Activated CD8-positive, alpha-beta memory T cell treated with anti-CD3 and anti-CD28 coated beads for 1 hour (primary cell): ENCODE results near the gene NKAIN2.

Experiments used
- DNase-seq, 2 donors: peaks; one replicate each; pipeline ENCODE4 v3.0.0-alpha.2; 2020; ENCODE audit warnings: low read depth in 1 of 2; ENCODE audit errors: extremely low read depth in 1 of 2

Gene NKAIN2

GRCh38 chr6:123803504-123804013 lies at the start of gene NKAIN2:
NKAIN2 (plus strand) TSS chr6:123803865.
- DNase-seq, result no peak

DNA sequence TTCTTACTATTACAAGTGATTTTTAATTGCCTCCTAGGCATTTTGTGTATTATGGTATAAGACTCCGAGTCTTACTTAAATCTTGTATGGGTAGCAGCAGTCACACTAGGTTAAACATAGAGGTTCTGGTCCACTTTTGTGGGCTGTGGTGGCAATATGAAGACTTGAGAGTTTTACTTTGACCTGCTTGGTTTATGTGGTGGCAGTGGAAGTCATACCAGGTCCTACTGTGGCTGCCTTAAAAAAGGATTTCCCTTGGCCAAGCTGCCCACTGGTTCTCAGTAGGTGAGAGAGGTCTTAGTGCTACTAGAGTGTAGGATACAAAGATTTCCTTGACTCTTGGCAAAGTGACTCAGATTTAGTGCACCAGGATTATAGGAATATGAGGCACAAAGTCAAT lies 44.2 kb upstream of the NKAIN2 start:
- DNase-seq, result no peak

- DNase-seq, result no peak
Measured at GRCh38 chr6:123763904-123764303, 39.8 kb upstream of the NKAIN2 start.

- DNase-seq, result no peak
Measured at GRCh38 chr6:123764722-123765121, 38.9 kb upstream of the NKAIN2 start.

DNA sequence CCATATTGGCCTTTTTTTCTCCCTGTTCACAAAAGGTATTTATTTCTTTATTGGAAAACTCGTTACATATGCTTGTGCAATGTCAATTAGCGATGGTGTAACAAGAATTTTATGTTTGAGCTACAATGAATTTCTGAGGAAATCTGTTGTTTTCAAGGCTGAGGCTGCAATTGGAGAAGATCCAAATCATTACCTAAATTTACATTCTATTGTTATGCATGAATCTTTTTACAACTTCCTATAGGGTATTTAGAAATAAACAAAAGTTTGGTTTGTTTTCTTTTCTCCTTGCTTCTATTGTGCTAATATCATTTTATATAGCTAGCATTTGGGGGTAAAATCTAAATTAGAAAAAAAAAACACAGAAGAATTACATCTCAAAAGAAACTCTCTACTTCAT lies 34.7 kb upstream of the NKAIN2 start:
- no peak for DNase-seq

DNA sequence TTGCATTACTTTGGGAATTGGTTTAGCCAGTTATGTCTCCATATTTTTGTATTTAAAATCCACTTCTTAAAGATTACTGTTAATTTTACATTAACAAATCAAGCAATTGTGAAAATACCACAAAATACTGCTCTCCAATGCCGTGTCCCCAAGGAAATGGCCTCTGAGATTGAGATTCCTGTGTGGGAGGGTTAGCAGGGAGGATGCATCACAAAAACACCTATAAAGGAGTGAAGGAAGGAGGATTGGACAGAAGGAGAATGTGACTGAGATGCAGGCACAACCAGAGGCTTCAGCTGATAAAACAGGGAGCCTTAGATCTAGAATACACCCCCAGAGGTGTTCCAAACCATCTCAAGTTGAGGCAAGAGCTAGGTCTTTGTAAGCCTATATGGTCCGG lies 34.2 kb upstream of the NKAIN2 start:
- no peak for DNase-seq

GRCh38 chr6:123770247-123770949 lies 33.3 kb upstream of the NKAIN2 start:
- DNase-seq, result no peak

DNA sequence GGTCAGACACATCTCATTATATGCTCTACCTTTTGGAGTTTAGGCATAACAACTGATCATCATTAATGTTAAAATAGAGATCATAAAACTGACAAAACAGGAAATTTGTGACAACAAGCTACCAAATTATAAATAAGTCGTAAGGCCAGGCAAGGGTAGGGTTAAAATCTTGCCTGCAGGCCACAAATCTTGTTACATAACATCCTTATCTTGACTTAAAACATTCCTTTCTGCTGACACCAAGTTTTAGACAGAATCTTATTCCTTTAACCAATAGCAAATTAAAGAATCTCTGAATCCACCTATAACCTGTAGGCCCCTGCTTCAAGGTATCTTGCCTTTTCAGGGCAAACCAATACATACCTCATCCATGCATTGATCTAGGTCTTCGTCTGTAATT lies 32.5 kb upstream of the NKAIN2 start:
- DNase-seq, result no peak

DNA sequence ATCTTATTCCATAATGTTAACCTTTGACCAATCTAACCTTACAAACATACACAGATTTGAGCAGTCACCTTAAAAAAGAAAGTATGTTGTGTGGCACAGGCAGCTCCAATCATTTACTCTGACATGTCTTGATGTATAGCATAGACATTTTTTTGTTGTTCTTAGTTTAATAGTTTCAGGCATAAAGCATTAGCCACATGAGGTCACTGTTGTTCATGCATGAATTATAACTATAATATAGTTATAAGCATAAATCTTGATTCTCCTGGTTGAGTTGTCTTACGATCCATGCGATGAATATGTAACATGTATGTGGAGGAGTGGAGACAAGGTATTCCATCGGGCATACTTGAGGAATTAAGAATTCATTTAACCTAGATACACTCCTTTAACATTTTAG lies 26.1 kb upstream of the NKAIN2 start:
- DNase-seq, result no peak

DNA sequence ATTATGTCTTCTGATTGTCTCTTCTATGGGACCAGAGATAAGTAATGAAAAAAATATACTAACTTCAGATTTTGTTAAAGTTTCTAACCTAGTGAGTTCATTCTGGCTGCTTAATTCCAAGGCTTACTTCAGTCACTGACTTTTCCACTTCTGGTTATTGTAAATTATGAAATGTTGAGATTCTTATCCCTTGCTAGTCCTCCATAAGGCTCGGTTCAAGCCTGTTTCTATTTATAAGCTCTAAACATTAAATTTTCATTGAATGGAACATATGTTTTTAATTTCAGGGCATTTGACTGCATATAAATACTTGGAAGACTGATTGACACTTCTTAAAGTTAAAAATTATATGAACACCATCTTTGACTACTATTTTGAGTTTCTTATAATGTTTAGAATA lies 23.6 kb upstream of the NKAIN2 start:
- no peak for DNase-seq

DNA sequence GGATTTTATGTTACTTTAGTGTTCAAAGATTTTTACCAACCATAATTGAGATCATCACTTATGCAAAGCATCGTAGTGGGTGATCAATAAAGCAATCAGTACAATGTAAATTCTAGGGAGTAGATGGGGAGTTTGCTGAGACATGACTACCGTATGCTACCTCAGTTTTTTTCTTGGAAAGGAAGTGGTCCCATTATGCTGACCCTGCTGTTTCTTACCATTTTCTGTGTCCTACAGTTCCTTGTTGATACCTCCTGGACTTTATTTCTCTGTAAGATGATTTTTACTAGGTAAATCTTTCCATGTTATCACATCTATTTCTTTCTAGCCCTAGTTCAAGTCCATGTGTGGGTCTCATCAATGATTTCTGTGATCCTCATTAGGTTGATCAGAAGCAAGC lies 19.3 kb upstream of the NKAIN2 start:
- no peak for DNase-seq

GRCh38 chr6:123785039-123785438 lies 18.6 kb upstream of the NKAIN2 start:
- no peak for DNase-seq

GRCh38 chr6:123788319-123788718 lies 15.3 kb upstream of the NKAIN2 start:
- no peak for DNase-seq

DNA sequence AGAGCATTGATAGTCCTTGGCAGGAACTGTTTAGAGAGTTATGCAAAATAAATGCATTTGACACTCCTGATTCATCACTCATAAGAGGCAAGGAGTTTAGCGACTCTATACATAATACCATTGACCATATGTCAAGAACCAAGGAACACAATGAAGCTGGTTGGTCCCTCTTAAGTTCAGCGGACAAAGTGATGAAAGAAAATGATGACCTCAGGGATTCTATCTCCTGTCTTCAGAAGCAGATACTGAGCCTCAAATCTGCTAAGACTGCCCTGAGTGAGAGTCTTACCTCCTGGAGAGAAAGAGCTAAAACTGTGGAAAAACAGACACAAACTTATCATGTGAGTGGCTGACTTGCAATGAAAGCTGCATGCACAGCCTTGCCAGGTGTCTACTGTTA lies 9.5 kb upstream of the NKAIN2 start:
- DNase-seq, result no peak

DNA sequence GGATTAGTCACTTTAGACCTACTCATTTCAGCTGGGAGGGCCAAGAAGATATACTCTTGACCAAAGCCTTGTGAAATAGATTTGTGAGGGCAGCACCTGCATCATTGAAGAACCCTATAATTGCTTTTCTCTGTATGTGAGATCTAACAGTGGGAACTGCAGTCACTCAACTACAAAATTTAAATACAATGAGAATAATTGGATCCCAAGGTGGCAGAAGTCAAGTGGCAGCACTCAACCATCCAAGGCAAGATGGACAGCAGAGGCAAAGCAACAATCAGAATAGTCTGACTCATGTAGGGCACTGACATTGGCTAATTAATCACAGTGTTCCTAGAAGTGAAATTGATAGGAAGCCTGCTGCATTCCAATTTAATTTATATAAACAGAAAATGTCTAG lies 8.9 kb upstream of the NKAIN2 start:
- no peak for DNase-seq

DNA sequence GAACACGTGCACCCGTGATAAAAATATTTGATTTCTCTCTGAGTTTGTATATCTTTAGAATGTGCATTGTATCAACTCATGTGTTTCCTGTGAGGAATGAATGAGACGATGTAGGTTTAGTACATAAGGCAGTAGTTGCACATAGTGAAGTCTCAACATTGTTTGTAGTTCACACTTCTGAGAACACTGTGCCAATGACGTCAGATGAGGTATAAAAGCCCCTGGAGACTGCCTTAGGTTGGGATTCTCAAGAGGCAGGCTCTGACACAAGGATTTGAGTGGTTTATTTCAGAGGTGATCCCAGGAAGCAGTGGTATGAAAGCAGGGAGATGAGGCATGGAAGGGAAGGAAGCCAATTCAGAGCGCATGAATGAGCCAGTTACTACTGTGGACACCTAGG lies 2.6 kb upstream of the NKAIN2 start:
- DNase-seq, result no peak

DNA sequence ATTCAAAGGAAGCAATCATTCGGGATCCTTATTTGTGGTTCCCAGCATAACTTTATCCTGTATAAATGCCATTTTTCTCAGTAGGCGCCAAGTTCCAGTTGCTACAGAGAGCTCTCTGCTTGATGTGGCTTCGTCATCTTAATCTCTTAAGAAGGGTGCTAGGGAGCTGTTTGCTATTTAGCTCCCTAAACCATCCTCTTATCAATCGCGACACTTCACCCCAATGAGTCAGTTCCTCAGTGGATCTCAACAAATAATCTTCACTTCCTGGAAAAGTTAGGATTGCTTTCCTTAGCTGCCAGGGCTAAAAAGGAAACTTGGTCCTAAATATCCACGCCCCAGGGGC lies 1.3 kb upstream of the NKAIN2 start:
- DNase-seq, result no peak

- peak in 1 of 2 donors; percentile 22 for DNase-seq
Measured at GRCh38 chr6:123802697-123803503, 765 bp upstream of the NKAIN2 start.

DNA sequence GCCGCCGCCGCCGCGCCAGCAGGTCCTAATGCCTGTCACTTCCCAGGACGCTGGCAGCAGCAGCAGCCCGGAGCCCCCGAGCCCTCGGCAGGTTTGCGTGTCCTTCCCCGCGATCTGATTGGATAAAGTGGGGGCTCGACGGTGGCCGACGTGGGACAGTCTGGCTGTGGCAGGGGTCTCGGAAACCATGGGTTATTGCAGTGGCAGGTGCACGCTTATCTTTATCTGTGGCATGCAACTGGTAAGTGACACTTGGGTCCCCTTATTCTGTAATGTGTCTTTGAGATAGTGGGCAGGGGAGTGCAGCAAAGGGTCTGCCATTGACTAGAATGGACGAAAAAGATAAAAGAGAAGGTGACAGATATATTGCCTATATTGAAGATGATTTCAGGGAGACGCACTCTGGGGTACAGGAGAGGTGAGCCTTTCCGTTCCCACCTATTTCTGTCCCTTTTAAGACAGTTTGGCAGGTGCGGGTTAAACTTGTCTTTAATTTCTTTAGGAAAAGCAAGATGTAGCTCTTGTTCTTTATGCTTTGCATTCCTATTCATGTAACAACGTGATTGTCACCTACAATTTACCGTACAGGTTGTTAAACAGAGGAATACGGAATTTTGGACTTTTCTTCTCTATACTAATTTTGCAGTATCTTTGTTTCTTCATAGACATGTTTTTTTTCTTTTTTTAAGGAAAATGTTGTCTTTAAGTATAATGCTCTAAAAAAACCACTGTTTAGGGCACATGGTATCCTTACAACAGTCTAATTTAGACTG lies 535 bp downstream of the NKAIN2 start:
- DNase-seq, result no peak

GRCh38 chr6:123804787-123805540 lies 1.3 kb downstream of the NKAIN2 start:
- no peak for DNase-seq

DNA sequence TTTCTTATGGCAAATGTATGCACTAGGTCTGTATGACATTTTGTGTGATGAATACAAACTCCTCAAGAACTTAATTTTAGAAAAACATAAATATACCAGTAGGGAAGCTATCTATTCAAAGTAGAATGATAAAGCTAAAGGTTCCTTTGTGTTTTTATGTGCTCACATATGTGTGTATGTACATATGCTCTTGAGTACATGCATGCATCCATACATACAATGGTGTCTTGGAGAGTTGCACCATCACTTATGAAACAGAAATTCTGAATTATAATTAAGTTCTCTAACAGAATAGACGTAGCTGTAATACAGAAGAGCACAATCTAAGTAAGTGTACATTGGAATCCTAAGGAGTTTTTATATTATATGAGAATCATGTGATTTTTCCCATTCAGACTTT lies 2.3 kb downstream of the NKAIN2 start:
- DNase-seq, result no peak
